ENCODE measurements around the gene IPMK.
"Not testable (repeated sequence)": the region's sequence is repeated elsewhere in the genome, so short reads cannot be mapped to it uniquely, and the experiment has no call there.

IPMK gene

DNA sequence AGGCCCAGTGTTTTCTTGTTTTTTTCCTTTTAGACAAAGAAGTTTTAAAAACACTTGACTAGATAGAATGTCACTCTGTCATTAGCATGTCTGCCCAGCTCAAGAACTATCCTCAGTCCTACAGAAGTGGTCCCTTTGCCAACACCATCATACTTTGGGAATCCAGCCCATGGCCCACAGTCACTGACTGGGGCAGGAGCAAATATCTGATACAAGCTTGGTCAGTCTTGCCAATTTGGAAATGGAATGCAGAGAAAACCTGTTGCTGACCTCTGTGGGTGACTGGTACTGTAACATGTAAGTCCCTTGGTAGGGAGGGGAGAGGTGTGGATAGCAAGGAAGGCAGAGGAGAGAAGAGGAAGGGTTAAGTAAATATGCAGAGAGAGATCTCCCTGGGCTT is 47.8 kb downstream of the IPMK start:
- no peak for DNase-seq

GRCh38 chr10:58217612-58218011 is 50.1 kb downstream of the IPMK start:
- DNase-seq = no peak

- DNase-seq = no peak
Measured at GRCh38 chr10:58212622-58213021, 55.1 kb downstream of the IPMK start.

GRCh38 chr10:58210160-58210559 is 57.5 kb downstream of the IPMK start:
- no peak for DNase-seq

- no peak for DNase-seq
Measured at GRCh38 chr10:58209669-58210068, 58.0 kb downstream of the IPMK start.

DNA sequence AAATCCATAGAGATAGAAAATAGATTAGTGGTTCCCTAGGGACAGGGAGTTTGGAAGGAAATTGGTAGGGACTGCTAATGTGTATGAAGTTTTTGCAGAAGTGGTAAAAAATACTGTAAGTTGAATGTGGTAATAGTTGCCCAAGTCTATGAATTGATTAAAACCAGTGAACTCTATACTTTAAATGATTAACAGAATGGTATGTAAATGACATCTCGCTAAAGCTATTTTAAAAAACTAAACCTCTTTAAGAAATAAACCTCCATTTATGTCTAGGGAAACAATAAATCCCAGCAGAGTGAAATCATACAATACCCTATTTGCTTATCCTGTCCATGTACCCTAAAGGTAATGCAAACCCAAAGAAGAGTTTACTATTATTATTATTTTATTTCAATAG is 61.4 kb downstream of the IPMK start:
- no peak for DNase-seq

DNA sequence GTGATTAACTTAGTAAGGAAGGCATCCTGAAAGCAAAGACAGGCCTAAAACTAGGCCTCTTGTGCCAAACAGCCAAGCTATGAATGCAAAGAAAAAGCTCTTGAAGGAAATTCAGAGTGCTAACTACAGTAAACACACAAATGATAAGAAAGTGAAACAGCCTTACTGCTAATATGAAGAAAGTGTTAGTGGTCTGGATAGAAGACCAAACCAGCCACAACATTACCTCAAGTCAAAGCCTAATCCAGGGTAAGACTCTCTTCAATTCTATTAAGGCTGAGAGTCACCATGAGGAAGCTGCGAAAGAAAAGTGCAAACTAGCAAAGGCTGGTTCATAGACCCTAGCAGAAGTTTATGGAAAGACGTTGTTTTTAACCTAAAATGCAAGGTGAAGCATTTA is 66.0 kb downstream of the IPMK start:
- no peak for DNase-seq

GRCh38 chr10:58189269-58189668 is 78.4 kb downstream of the IPMK start:
- DNase-seq = no peak

DNA sequence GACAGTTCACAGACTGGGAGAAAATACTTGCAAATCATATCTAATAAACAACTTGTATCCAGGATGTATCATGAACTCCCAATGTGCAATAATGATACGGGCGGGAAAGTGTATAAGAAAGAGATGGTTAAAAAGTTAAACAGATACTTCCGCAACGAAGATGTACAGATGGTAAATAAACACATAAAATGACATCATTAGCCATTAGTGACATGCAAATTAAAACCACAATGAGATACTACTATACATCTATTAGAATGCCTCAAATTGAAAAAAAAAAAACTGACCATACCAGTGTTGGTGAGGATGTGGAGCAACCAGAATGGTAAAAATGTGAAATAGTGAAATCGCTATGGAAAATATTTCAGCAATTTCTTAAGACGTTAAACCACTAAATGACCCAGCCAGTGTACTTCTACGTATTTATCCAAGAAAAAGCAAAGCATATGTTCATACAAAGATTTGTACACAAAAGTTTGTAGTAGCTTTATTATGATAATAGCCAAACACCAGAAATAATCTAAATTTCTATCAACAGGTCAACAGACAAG is 83.5 kb downstream of the IPMK start:
- no peak for DNase-seq

DNA sequence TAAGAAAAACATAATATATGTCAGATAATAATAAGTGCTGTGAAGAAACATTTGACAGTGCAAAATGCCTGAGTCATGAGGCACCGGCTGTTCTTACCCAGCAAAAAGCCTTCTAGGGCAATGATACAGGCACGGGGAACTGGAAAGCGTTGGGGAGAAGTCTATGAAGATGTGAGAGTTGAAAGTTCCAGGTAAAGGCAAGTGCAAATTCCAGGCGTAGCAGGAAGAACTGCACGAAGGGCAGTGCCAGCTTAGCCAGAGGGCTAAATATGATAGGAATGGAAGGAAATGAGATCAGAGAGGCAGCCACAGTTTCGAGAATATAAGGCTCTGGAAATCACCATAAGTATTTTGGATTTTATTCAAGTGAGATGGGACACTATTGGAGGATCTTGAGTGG is 87.0 kb downstream of the IPMK start:
- no peak for DNase-seq

DNA sequence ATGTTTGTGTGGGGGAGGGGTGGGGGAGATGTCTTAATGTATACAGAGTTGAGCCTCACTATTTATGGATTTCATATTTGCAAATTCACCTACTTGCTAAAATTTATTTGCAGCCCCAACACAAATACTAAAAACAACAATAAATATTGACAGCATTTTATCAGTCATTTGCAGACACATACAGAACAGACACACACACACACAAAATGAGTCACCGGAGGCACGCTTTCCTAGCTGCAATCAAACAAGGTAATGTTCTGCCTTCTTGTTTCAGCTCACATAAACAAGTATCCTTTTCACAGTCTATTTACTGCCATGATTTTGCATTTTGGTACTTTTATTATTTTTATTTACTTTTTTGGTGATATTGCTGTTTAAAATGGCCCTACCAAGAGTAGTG is 88.5 kb downstream of the IPMK start:
- DNase-seq = no peak

- DNase-seq = no peak
Measured at GRCh38 chr10:58178811-58179210, 88.9 kb downstream of the IPMK start.

DNA sequence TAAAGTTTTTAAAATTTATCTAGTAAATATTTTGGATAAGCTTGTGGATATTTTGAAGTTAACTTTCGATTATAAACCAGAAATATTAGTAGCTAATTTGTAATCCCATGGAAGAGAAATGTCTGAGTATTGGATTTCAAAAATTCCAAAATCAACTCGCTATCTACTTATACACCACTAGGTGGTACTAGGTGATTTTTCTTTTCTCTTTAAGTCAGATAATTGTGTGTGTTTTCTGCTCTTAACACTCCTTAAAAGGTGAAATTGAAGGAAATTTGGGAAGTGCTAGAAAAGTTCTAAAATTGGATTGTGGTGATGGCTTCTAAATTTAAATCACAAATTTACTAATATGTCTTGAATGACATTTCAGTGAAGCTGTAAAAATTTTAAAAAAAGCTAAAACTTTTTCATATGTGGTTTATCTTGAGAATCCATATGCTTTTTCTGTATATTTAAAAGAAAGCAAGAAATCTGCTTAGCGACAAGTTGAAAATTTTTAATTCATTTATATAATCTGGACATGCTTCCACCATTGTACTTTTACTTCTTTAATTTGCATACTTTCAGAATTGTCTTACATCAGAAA is 90.2 kb downstream of the IPMK start:
- peak in 1 of 2 donors; percentile 66 for DNase-seq

GRCh38 chr10:58175990-58176900 is 91.4 kb downstream of the IPMK start:
- no peak for DNase-seq

DNA sequence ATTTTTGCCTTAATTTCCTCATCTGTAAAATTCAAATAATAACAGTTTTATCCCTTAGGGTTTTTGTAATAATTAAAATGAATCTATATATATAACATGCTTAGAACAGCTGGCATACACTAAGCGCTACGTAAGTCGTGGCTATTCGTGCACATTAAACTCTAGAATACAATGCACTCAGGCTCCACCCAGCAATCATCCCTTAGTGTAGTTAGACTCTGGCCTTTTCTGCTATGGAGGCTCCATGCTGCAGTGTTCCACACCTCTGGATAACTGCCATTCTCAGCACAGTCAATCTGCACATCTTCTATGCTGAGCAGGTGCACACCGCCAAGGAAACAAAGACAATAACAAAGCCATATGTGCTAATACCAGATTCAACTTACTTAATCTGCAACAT is 92.9 kb downstream of the IPMK start:
- DNase-seq = no peak

DNA sequence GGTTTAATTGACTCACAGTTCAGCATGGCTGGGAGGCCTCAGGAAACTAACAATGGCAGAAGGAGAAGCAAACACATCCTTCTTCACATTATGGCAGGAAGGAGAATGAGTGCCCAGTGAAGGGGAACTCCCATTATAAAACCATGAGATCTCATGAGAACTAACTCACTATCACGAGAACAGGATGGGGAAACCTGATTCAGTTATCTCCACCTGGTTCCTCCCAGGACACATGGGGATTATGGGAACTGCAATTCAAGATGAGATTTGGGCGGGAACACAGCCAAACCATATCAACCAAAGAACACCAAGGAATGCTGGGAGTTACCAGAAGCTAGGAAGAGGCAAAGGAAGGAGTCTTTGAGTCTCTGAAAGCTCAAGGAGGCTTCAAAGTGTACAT is 94.3 kb downstream of the IPMK start:
- no peak for DNase-seq

DNA sequence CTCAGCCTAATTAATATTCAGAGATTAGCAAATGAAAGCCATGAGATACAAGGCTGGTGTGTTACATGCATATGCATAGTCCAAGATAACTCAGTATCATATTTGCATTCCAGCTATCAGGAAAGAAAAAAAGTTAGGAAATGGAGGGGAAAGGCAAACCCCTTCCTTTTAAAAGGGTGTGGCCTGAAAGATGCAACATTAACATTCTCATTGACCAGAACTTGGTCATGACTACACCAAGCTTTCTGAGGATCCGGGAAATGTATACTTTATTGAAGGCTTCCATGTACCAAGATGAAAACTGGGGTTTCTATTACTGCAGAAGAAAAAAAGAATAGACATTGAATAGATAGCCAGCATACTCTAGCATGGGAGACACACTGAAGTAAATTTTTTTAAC is 96.5 kb downstream of the IPMK start:
- DNase-seq = no peak

- DNase-seq = no peak
Measured at GRCh38 chr10:58164517-58164916, 103.2 kb downstream of the IPMK start.

GRCh38 chr10:58158806-58159205 is 108.9 kb downstream of the IPMK start:
- no peak for DNase-seq

GRCh38 chr10:58157076-58157766 is 110.5 kb downstream of the IPMK start:
- no peak for DNase-seq

GRCh38 chr10:58155941-58156340 is 111.8 kb downstream of the IPMK start:
- not testable (repeated sequence) for DNase-seq

DNA sequence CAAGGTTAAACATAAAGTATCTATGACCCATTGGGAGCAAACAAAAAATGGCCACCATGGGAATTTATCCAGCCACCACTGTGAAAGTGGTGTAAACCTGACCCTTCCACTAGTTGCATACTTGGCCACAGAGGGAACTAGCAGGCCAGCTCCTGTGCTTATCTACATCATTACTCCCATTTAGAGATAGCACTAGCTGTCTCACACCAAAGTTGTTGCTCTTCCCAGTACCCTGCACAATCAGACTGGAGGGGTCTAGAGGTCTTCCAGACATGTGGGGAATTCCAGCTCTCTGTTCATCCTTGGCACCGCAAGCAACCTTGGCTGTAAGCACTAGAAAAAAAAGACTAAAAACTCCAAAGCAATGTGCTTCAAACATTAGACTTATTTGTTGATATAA is 113.9 kb downstream of the IPMK start:
- no peak for DNase-seq

DNA sequence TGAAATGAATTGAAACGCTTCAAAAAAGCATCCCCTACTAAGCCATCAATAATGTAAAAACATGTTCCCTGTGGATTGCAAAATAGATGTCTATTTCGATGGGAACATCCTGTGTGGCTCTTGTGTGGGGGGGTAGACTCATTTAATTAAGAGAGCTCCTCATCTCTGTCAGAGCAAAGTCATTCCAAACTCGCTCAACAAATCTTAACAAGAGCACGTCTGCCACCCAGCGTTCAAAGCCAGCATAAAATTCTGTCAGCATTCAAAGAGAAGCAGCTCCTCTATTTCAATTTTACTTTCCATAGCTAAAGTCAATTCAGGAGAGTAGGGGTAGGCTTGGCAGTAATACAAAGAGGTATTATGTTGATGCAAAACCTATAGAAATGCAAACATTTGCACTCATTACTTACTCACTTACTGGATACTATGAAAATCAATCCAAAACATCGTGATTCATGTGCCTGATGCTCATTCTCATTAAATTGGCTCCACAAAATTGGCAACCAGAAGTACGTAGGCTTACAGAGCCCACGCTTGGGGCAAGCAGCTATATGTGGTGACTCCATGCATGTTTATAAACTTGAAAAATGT is 114.9 kb downstream of the IPMK start:
- peak; percentile 30 to 42 for DNase-seq

All from hippocampal formation (tissue), 2 donors.